ENCODE results near the gene OSBPL9. TPM values are rescaled to one million over a fixed set of nuclear protein-coding genes. Genes with fewer than 3 reads are reported as not detected.
"Not testable (repeated sequence)": the region's sequence is repeated elsewhere in the genome, so short reads cannot be mapped to it uniquely, and the experiment has no call there.

The OSBPL9 gene
- total RNA-seq, 1 experiment from 2014 or later, result 43.2 TPM

DNA sequence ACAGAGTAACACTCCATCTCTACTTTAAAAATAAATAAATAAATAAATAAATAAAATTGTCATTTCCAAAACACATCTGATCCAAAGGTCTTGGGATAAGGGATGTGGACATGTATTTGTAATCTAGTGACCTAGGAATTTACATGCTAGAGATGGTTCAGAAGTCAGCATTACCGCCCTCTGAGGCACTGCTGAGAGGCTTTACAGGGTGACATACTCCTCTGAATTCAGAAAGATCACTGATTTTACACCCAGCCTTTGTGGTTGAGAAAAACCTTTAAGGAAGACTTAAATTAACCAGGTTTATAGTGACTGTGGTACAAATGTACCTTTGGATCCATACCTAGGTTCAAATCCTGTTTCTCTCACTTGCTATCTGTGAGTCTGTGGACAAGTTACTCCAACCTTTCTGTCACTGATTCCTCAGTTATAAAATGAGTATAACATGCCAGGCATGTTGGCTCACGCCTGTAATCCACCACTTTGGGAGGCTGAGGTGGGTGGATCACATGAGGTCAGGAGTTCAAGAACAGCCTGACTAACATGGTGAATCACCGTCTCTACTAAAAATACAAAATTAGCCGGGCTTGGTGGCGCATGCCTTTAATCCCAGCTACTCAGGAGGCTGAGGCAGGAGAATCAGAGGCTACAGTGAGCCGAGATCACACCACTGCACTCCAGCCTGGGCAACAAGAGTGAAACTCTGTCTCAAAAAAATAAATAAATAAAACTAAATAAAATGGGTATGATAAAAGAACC lies 20.1 kb downstream of the OSBPL9 start:
- DNase-seq (ENCODE audit: low spot score), result peak; percentile 34

DNA sequence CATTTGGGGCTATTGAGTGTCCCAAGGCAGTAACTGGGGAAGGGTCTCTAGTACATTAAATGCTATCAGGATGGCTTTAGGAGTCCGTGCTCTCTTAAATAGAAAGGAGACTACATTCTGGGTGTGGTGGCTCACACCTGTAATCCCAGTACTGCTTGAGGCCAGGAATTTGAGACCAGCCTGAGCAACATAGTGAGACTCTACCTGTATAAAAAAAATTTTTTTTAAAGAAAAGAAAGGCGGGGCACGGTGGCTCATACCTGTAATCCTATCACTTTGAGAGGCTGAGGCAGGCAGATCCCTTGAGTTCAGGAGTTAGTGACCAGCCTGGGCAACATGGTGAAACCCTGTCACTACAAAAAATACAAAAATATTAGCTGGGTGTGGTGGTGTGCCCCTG lies 21.5 kb downstream of the OSBPL9 start:
- no peak for DNase-seq (ENCODE audit: low spot score)

DNA sequence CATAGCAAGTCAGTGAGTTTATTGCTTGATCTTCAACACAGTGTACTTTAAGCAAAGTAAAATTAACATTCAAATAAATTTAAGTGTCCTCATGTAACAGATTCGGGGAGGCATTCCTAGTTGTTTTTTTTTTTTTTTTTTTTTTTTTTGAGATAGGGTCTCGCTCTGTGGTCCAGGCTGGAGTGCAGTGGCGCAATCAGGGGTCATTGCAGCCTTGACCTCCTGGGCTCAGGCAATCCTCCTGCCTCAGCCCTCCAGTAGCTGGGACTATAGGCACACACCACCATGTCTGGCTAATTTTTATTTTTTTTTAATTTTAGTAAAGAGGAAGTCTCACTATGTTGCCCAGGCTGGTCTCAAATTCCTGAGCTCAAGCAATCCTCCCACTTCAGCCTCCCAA lies 22.8 kb downstream of the OSBPL9 start:
- DNase-seq (ENCODE audit: low spot score), result no peak

DNA sequence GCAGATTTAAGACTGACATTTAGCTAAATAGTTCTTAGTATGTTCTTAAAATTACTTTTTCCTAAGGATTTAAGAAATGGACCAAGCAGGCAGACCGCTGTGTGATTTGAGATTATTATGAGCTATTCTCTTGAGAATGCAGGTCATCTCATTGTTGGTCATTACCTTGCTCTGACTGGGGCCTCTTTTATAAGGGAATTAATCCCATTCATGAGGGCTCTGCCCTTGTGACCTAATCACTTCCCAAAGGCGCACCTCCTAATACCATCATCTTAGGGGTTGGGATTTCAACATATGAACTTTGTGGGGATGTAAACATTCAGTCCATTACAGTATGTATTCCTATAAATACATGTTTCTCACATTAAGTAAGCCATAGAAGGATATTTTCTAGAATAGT lies 24.2 kb downstream of the OSBPL9 start:
- DNase-seq (ENCODE audit: low spot score), result no peak

DNA sequence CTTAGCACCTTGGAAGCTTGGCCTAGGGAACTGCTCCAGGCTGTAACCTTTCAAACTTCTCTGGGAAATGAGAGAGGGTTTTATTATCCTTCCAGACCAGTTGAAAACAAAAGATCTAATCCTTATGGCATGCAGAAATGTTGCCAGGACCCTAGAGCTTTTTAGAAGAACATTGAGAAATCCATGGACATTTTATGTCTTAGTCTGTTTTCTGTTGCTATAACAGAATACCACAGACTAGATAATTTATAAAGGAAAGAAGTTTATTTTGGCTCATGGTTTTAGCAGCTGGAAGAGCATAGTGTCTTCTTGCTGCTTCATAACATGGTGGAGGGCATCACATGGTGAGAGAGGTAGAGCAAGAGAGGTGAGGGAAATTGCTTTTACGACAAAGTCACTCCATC lies 25.8 kb downstream of the OSBPL9 start:
- DNase-seq (ENCODE audit: low spot score), result no peak

DNA sequence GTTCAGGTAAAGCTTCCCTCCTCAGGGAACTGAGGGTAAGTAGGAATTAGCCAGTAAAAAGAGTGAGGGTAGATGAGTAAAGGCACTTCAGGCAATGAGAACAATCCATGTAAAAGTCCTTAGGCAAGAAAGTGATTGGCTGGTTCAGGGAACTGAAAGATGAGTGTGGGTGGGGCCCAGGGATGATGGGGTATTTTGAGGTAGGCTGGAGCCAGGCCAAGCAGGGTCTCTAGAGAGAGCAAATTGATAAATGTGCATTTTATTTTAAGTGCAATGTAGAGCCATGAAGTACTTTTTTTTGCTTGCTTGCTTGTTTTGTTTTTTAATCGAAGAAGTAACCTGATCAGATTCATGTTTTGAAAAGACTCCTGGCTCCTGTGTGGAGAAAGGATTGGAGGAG lies 26.5 kb downstream of the OSBPL9 start:
- DNase-seq (ENCODE audit: low spot score), result no peak

DNA sequence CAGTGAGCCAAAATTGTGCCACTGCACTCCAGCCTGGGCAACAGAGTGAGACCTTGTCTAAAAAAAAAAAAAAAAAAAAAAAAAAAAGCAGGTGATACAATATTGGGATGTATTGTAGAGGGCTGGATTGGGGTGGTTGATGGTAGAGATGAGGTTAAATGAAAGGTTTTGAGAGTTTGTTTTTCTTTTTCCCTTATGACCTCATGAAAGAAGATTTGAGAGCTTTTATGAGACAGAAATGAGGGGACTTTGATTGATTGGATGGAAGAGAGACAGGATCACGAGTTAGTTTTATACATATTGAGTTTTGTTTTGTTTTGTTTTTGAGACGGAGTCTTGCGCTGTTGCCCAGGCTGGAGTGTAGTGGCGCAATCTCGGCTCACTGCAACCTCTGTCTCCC lies 27.1 kb downstream of the OSBPL9 start:
- no peak for DNase-seq (ENCODE audit: low spot score)

DNA sequence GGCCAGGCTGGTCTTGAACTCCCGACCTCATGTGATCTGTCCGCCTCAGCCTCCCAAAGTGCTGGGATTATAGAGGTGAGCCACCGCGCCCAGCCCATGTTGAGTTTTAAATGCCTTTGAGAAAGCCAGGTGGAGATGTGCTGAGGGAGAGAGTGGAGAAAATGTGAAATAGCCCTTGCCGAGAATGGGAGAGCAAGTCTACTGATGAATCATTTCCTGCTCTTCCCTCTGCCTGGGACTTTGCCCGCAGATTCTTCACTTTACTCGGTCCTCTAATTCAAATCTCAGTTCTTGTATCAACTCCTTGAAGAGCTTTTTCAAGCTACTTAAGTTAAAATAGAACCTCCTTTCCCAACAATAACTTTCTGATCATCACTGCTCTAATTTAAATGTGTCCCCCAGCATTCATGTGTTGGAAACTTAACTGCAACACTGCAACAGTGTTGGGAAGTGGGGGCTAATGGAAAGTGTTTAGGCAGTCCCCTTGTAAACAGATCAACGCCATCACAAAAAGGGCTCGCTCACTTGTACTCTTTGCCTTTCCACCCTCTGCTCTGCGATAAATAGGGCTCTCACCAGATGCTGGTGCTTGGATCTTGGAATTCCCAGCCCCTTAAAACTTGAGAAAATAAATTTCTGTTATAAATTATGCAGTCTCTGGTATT lies 27.8 kb downstream of the OSBPL9 start:
- peak; percentile 86 for DNase-seq (ENCODE audit: low spot score)

DNA sequence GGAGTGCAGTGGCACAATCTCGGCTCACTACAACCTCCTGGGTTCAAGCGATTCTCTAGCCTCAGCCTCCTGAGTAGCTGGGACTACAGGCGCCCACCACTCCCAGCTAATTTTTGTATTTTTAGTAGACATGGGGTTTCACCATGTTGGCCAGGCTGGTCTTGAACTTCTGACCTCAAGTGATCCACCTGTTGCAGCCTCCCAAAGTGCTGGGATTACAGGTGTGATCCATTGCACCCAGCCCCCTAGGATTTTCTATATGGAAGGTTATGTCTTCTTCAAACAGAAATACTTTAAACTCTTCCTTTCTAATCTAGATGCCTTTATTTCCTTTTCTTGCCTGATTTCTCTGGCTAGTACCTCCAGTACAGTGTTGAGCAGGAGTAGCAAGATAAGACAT lies 29.7 kb downstream of the OSBPL9 start:
- not testable (repeated sequence) for DNase-seq (ENCODE audit: low spot score)

DNA sequence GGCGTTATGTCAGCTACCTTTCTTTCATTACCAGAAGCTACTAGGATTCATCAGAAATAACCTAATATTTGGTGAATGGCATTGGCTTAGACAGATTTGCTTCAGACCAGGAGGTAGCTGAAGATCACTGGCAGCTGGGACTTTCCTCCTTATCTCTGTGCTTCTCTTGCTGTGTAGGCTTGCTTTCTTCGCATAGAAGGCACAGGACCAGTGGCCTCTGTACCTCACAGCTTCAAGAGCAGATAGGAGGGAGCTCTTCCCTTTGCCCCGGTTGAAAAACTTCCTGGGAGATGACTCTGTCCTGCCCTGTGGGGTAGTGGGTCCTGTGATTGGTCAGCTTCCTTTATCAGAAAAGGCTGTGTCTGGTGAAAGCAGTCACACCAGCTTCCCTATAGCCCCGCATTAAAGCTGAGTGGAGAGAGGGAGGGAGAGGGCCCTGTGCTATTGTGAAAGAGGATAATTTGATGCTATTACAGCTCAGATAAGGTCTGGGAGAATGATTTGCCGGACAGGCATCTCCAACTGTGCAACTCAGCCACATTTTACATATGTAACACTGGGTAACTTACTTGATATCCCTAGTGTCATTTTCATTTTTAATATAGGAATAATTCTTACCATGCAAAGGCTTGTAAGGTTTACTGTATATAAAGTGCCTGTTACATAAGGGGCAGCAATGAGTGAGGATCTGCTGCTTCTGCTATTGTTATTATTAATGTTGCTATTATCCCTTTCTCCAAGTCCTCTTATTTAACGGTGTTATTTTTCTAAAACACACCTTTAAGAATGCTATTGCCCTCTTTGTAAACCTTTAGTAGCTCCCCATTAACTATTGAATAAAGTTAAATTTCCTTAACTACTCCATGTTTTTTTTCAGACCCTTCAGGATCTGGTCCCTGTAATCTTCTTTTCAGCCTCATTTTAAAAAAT lies 31.6 kb downstream of the OSBPL9 start:
- DNase-seq (ENCODE audit: low spot score), result no peak

DNA sequence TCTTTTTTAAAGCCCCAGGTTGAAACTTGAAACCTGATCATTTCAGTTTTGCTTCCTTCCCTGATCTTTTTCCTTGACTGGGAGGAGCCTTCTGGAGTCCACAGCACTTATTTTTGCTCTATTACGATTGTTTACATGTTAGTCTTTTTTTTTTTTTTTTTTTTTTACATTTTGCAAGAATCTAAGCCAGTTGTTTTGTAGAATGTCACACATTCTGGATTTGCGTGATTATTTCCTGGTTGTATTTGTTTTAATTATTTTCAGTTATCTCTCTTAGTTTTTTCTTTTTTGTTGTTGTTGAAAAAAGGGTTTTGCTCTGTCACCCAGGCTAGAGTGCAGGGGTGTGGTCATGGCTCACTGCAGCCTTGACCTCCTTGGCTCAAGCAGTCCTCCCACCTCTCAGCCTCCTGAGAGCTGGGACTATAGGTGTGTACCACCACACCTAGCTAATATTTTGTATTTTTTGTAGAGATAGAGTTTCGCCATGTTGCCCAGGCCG lies 32.8 kb downstream of the OSBPL9 start:
- DNase-seq (ENCODE audit: low spot score), result no peak

DNA sequence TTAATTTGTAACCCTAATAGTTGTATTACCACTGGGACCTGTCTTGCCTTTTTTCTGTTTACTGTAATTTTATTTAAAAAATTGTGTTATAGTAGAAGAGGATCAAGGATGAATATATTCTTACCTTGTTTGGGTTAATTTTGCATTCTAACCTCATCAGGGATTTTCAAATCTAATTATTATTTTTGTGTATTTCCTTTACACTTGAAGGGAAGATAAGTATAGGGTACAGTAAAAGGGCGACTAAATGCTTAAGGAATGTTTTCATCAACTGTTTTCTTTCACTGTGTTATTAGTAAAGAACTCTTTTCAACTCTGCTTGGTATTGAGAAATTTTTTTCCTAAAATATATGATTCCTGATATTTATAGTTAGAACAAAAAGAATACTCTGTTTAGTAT lies 33.3 kb downstream of the OSBPL9 start:
- DNase-seq (ENCODE audit: low spot score), result no peak

DNA sequence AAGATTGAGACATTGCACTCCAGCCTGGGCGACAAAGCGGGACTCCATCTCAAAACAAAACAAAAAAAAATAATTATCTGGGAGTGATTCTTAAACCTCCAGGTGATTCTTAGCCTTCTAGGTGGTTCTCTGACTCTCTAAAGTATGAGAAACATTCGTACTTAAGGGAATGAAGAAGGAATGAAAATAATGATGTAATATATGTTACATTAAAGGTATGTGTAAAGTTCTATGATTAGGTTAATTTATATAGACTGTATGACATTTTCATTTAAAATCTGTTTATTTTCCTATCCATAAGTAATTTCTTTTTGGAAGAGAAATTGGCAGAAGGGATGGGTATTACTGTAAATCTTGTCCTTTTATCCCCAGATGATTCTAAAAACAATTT lies 34.7 kb downstream of the OSBPL9 start:
- DNase-seq (ENCODE audit: low spot score), result no peak

DNA sequence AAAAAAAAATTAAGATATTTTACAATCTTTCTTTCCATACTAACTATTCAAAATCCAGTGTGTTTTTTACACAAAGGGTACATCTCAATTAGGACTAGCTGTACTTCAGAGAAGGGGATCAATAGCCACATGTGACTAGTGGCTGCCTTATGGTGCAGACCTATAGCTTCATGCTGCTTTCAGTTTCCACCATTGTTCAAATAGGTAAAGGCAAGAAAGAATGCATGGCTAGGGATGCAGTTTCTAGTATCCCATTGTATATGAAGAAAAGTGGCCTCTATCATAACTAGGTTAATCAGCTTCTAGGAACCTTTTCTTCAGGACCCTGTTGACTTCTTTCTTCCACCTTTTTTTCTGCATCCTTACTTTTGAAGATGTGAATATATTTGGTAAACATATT lies 35.7 kb downstream of the OSBPL9 start:
- DNase-seq (ENCODE audit: low spot score), result no peak

DNA sequence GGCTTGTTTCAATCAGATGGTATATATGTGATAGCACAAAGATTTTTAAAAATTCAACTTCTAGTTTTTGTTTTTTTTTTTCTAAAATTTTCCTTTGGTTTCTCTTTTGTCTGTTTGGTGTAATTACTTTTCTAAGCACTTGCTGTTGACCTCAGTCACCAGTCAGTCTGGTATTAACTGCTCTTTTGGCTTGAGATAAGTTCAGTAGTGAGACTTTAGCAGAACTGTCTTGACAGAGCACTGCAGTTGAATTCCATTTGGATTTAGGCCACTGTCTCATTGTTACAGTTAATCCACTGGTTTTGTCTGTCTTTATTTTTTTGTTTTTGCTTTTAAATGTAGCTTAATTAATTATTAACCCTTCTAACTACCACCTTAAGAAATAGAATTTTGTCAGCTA lies 36.2 kb downstream of the OSBPL9 start:
- DNase-seq (ENCODE audit: low spot score), result no peak

DNA sequence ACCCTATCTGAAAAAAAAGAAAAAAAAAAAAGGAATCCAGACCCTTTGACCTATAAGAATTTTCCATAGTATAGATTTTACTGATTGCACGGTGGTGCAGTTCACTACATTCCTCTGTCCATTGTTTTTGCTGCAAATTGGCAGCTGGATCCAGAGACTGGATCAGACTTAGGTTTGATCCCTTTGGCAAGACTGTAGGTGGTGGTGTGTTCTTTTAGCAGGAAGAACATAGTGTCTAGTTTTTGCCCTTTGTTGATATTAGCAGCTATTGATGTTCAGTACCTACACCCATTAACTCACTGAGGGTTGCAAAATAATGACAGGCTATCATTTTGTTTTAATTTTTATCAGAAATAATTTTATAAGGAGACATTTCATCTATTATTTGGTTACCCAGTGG lies 37.1 kb downstream of the OSBPL9 start:
- no peak for DNase-seq (ENCODE audit: low spot score)

DNA sequence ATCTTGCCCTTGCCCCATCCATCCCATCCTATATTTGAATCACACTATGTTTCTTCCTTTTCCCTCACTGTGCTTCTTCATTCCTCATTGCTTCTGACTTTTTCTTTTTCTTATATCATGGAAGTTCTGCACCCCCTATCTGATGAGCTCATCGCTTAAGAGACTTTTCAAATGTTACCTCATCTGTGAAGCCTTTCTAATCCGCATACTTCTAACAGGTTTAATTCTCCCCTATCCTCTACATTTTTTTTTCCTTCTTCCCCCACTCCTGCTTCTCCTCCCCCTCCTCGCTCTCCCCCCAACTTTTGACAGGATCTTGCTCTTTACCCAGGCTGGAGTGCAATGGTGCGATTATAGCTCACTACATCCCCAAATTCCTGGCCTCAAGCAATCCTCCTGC lies 39.5 kb downstream of the OSBPL9 start:
- DNase-seq (ENCODE audit: low spot score), result no peak

DNA sequence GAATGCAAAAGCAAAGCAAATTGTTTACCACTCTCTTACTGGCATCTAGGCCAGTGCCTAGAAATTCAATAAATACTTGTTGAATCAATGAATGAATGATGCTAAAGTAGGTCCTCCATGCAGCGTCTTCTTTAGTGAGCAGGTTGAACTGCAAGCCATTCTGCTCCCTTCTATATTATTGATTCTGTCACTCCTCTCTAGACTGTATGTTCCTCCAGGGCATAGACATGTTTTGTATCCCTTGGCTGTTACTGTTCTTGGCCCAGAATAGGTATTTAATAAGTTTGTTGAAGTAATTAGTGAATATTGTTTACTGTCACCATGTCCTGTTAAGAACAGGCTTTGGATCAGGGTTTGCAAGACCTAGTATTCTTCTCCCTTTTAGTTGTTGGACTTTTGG lies 43.7 kb downstream of the OSBPL9 start:
- no peak for DNase-seq (ENCODE audit: low spot score)

DNA sequence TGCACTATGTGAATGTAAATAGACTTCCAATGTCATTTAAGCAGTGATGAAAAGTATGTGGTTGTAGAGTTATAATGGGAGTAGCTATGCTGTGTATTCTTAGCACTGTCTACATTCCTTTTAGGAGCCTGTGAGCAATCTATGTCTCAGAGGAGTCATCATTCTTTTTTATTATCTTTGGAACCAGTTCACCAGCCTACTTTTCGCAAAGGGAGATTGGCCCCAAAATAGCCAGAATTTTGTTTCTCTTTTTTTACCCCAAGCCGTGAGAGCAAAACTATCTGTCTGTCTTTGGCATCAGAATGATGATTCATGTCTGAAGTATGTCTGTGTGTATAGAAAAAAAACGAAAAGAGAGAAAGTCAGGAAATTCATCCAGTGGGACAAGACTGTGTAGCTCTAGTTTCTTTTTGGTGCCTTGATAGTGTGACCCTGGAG lies 44.2 kb downstream of the OSBPL9 start:
- DNase-seq (ENCODE audit: low spot score), result no peak

DNA sequence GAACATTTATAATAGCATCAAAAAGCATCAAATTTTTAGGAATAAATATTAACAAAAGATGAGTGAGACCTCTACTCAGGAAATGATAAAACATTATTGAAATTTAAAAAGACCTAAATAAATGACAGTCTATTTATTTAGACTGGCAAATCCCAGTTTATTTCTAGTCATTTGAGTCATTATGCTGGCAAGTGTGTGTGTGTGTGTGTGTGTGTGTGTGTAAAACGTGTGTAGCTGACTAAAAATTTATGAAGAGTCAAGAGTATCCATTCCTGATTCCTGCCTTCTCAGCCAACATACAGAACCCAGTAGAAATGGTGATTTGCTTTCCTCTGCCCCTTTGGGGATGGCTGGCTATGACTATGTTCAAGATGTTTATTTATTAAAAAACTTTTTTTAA lies 46.2 kb downstream of the OSBPL9 start:
- DNase-seq (ENCODE audit: low spot score), result no peak

DNA sequence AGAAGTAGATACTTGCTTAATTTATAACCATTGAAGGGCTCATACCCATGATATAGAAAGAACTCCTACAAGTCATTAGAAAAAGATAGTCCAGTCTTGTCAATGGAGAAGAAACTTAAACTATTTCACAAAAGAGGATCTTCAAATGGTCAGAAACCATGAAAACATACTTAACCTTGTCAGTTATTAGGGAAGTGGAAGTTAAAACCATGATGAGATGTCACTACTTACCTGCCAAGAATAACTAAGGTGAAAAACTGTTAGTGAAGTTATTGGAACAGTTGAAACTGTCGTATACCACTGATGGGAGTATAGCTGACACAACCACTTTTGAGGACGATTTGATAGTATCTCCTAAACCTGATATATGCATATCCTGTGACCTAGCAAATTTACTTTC lies 46.8 kb downstream of the OSBPL9 start:
- DNase-seq (ENCODE audit: low spot score), result no peak

All from HT-29 (cell line).